ENCODE data around the gene PIF1.
A peak's percentile ranks its signal among the peaks of the same experiment; 100 is the strongest.

PIF1 gene

DNA sequence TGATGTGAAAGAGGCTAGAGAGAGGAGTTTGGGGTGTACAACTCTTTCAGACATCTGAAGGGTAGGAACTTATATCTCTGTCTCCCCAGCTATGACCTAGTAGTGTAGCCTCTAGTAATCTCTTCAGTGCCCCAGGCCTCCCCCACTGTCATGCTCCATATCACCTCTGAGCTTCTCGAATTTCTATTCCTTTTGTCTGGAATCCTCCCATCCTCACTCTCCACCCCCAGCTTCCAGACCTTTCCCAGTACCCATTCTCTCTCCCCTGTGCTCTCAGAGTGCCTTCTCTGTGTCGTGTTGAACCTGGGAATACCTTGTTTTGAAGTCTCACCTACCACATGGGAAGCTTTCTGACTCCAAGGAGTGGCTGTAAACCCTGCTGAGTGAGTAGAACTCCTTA, 46.4 kb downstream of the PIF1 start:
- H3K9me3 ChIP-seq (ENCODE audit: insufficient read depth, low read depth, low read length), result no peaks in the 10 kb centered on the region
- H3F3A ChIP-seq (ENCODE audit: low read depth), result no peaks in the 10 kb centered on the region
- H3K27me3 ChIP-seq (ENCODE audit: insufficient read depth, low read length, poor library complexity, severe bottlenecking), result no peaks in the 10 kb centered on the region
- no peak overlapping the region for H3K9ac ChIP-seq (ENCODE audit: low read depth, low read length, poor library complexity, severe bottlenecking)
- H3K36me3 ChIP-seq (ENCODE audit: insufficient read depth, low read length), result no peaks in the 10 kb centered on the region
- H3K4me1 ChIP-seq (ENCODE audit: insufficient read depth, low read length, poor library complexity, severe bottlenecking), result peaks cover 8% of the 10 kb centered on the region
- H3K79me2 ChIP-seq (ENCODE audit: insufficient read depth, low read length), result no peaks in the 10 kb centered on the region
- TF ChIP-seq, protein P1, sequence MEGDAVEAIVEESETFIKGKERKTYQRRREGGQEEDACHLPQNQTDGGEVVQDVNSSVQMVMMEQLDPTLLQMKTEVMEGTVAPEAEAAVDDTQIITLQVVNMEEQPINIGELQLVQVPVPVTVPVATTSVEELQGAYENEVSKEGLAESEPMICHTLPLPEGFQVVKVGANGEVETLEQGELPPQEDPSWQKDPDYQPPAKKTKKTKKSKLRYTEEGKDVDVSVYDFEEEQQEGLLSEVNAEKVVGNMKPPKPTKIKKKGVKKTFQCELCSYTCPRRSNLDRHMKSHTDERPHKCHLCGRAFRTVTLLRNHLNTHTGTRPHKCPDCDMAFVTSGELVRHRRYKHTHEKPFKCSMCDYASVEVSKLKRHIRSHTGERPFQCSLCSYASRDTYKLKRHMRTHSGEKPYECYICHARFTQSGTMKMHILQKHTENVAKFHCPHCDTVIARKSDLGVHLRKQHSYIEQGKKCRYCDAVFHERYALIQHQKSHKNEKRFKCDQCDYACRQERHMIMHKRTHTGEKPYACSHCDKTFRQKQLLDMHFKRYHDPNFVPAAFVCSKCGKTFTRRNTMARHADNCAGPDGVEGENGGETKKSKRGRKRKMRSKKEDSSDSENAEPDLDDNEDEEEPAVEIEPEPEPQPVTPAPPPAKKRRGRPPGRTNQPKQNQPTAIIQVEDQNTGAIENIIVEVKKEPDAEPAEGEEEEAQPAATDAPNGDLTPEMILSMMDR (conservative IDR thresholded peaks at IDR 0.05; ENCODE audit: low read length), result no peak
- TF ChIP-seq EZH2phosphoT487 (IDR thresholded peaks at IDR 0.05; ENCODE audit: borderline replicate concordance), result no peak
- no peak overlapping the region for H2AFZ ChIP-seq (ENCODE audit: low read length)
- H3K9me2 ChIP-seq (replicated peaks; ENCODE audit: low read depth, low read length), result no peaks in the 10 kb centered on the region
- H4K20me1 ChIP-seq (ENCODE audit: insufficient read depth, low read length, poor library complexity, severe bottlenecking), result no peaks in the 10 kb centered on the region
- H3K4me3 ChIP-seq (ENCODE audit: low read length, poor library complexity, severe bottlenecking), result no peak overlapping the region
- no peak overlapping the region for H3K4me2 ChIP-seq (ENCODE audit: low read depth, low read length, poor library complexity, severe bottlenecking)

DNA sequence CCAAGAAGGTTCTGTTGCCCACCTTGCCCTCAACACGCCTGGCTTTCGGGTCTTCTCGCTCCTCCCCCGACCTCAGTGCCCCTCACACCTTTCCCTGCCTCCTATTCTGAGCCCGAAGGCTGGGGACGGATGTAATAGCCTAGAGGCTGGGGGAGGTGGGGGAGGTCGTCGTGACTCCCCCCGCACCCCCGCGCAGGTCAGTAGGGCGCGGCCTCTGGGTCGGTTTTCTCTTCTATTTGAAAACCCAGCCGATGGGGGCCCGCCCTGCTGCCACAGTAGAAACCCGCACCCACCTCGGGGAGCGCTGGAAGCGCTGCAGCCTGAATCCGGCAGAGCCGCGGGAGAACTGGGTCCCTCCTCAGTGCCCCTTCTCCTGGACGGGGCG, 49.1 kb downstream of the PIF1 start:
- Histone ChIP-seq H3K79me2 (ENCODE audit: insufficient read depth, low read length) (no peaks in the 10 kb centered on the region), H3F3A (ENCODE audit: low read depth) (no peaks in the 10 kb centered on the region), H3K4me1 (ENCODE audit: insufficient read depth, low read length, poor library complexity, severe bottlenecking) (peaks cover 8% of the 10 kb centered on the region), H3K9me2 (replicated peaks; ENCODE audit: low read depth, low read length) (no peaks in the 10 kb centered on the region), H3K4me3 (ENCODE audit: low read length, poor library complexity, severe bottlenecking) (peak overlapping the region; percentile 85), H3K27me3 (ENCODE audit: insufficient read depth, low read length, poor library complexity, severe bottlenecking) (no peaks in the 10 kb centered on the region), H4K20me1 (ENCODE audit: insufficient read depth, low read length, poor library complexity, severe bottlenecking) (no peaks in the 10 kb centered on the region), H3K9me3 (ENCODE audit: insufficient read depth, low read depth, low read length) (no peaks in the 10 kb centered on the region), H3K9ac (ENCODE audit: low read depth, low read length, poor library complexity, severe bottlenecking) (no peak overlapping the region), H3K4me2 (ENCODE audit: low read depth, low read length, poor library complexity, severe bottlenecking) (peak overlapping the region; percentile 87), H2AFZ (ENCODE audit: low read length) (no peak overlapping the region), H3K36me3 (ENCODE audit: insufficient read depth, low read length) (no peaks in the 10 kb centered on the region)
- TF ChIP-seq, protein P1 (conservative IDR thresholded peaks at IDR 0.05; ENCODE audit: low read length), result no peak
- no peak for TF ChIP-seq EZH2phosphoT487 (IDR thresholded peaks at IDR 0.05; ENCODE audit: borderline replicate concordance)

DNA sequence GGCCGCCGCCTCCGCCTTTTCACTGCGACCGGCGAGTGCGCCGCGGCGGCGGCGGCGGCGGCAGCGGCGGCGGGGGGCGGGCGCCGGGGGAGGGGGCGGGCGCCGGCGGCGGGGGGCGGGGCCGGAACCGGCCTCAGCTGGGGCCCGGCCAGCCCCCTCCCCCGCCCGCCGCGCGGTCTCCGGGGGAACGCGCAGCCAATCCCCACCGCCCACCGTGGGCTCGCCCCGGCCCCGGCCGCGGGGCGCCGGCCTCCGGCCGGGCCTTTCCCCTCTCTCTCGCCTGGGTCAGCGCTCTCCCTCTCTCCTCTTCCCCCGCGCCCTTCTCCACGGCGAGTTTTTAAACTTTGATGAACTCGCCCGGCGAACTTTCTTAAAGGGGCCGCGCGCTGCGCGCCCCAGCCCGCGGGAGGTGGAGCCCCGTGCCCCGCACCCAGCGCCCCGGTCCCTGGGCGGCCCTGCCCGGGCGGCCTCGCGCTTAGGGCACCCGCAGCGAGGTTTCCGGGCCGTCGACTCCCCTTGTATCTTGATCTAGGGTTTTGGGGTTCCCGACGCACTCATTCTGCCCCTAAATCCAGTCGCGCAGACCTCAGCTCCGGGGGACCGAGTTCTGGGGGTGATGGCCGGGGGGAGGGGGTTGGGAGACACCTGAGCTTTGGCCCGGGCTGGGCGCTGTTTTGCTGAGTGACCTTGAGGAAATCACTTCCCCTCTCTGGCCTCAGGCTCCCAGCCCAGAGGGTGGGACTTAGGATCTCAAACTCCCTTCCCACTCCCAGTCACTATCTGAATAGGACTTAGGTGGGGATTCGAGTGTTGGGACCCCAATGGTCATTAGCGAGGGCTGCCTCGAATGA, 49.7 kb downstream of the PIF1 start, which contains the start of gene RBPMS2:
Gene RBPMS2 (minus strand): TSS at position 39 of the 851 bp plus-strand sequence. CDS start 270 bp downstream, outside the sequence.
- Histone ChIP-seq H3K4me1 (ENCODE audit: insufficient read depth, low read length, poor library complexity, severe bottlenecking) (peaks cover 8% of the 10 kb centered on the region), H3K4me3 (ENCODE audit: low read length, poor library complexity, severe bottlenecking) (peak within 1 kb of the TSS; percentile 85), H3K79me2 (ENCODE audit: insufficient read depth, low read length) (no peaks in the 10 kb centered on the region), H2AFZ (ENCODE audit: low read length) (peak within 1 kb of the TSS; percentile 88; the same call in 1 of the 2 replicates), H4K20me1 (ENCODE audit: insufficient read depth, low read length, poor library complexity, severe bottlenecking) (no peaks in the 10 kb centered on the region), H3K9ac (ENCODE audit: low read depth, low read length, poor library complexity, severe bottlenecking) (peak within 1 kb of the TSS; percentile 61), H3K4me2 (ENCODE audit: low read depth, low read length, poor library complexity, severe bottlenecking) (peak within 1 kb of the TSS; percentile 87), H3K9me3 (ENCODE audit: insufficient read depth, low read depth, low read length) (no peaks in the 10 kb centered on the region), H3K27me3 (ENCODE audit: insufficient read depth, low read length, poor library complexity, severe bottlenecking) (no peaks in the 10 kb centered on the region), H3K36me3 (ENCODE audit: insufficient read depth, low read length) (no peaks in the 10 kb centered on the region), H3F3A (ENCODE audit: low read depth) (no peaks in the 10 kb centered on the region), H3K9me2 (replicated peaks; ENCODE audit: low read depth, low read length) (no peaks in the 10 kb centered on the region)
- TF ChIP-seq, protein P1 (conservative IDR thresholded peaks at IDR 0.05; ENCODE audit: low read length), result no peak
- no peak for TF ChIP-seq EZH2phosphoT487 (IDR thresholded peaks at IDR 0.05; ENCODE audit: borderline replicate concordance)

Data from Loucy (cell line).